Measurements from ENCODE around the gene AHI1.

Gene AHI1

DNA sequence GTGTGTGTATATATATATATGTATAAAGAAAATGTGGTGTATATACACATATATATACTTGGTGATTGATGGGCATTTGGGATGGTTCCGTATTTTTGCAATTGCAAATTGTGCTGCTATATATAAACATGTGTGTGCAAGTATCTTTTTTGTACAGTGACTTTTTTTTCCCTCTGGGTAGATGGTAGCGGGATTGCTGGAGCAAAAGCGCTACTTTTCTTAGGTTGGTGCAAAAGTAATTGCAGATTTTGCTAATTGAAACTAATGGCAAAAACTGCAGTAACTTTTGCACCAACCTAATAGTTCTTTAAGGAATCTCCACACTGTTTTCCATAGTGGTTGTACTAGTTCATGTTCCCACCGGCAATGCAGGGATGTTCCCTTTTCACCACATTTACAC, 135.4 kb downstream of the AHI1 start:
- ATAC-seq (ENCODE audit: insufficient read depth, low read depth) (no peak), DNase-seq (no peak)
- Histone ChIP-seq H3K4me1 (ENCODE audit: insufficient read depth, low read length) (peaks cover 13% of the 10 kb centered on the region; the same call in 1 of the 2 replicates), H3K27ac (ENCODE audit: low read length) (no peak overlapping the region), H3K4me3 (ENCODE audit: low read depth in 1 of 2, low read length in 2 of 2) (no peak overlapping the region), H2AFZ (ENCODE audit: low read depth, low read length) (no peak overlapping the region), H3K79me2 (ENCODE audit: insufficient read depth, low read length) (no peaks in the 10 kb centered on the region), H3K9me3 (ENCODE audit: insufficient read depth, low read length, severe bottlenecking) (peaks cover 13% of the 10 kb centered on the region), H3K9ac (ENCODE audit: low read depth, low read length) (no peak overlapping the region), H3K27me3 (ENCODE audit: insufficient read depth, low read length, poor library complexity) (no peaks in the 10 kb centered on the region), H3K36me3 (ENCODE audit: insufficient read depth, low read length) (no peaks in the 10 kb centered on the region), H3K4me2 (ENCODE audit: insufficient read depth, low read length) (no peak overlapping the region), H4K20me1 (ENCODE audit: insufficient read depth, low read length) (no peaks in the 10 kb centered on the region)
- TF ChIP-seq EZH2 (IDR thresholded peaks at IDR 0.05; ENCODE audit: borderline replicate concordance, low read depth, low read length, severe bottlenecking), result no peak
- TF ChIP-seq, protein P1, sequence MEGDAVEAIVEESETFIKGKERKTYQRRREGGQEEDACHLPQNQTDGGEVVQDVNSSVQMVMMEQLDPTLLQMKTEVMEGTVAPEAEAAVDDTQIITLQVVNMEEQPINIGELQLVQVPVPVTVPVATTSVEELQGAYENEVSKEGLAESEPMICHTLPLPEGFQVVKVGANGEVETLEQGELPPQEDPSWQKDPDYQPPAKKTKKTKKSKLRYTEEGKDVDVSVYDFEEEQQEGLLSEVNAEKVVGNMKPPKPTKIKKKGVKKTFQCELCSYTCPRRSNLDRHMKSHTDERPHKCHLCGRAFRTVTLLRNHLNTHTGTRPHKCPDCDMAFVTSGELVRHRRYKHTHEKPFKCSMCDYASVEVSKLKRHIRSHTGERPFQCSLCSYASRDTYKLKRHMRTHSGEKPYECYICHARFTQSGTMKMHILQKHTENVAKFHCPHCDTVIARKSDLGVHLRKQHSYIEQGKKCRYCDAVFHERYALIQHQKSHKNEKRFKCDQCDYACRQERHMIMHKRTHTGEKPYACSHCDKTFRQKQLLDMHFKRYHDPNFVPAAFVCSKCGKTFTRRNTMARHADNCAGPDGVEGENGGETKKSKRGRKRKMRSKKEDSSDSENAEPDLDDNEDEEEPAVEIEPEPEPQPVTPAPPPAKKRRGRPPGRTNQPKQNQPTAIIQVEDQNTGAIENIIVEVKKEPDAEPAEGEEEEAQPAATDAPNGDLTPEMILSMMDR (IDR thresholded peaks at IDR 0.05; ENCODE audit: borderline replicate concordance, extremely low read depth, low read length, poor library complexity, severe bottlenecking), result no peak

DNA sequence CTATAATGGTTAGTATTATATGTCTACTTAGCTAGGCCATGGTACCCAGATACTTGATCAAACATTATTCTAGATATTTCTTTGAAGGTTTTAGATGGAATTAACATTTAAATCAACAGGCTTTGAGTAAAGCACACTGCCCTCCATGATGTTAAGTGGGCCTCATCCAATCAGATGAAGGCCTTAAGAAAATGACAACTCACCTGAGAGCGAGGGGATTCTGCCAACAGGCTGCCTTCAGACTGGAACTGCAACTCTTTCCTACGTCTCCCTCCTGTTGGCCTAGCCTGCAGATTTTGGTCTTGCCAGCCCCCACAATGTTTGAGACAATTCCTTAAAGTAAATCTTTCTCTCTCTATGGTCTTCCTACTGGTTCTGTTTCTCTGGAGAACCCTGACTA, 137.3 kb downstream of the AHI1 start:
- H3K9me3 ChIP-seq (ENCODE audit: insufficient read depth, low read length, severe bottlenecking), result peaks cover 2% of the 10 kb centered on the region
- H3K4me2 ChIP-seq (ENCODE audit: insufficient read depth, low read length), result no peak overlapping the region
- H3K27me3 ChIP-seq (ENCODE audit: insufficient read depth, low read length, poor library complexity), result no peaks in the 10 kb centered on the region
- H3K36me3 ChIP-seq (ENCODE audit: insufficient read depth, low read length), result no peaks in the 10 kb centered on the region
- peaks cover 13% of the 10 kb centered on the region; the same call in 1 of the 2 replicates for H3K4me1 ChIP-seq (ENCODE audit: insufficient read depth, low read length)
- H3K4me3 ChIP-seq (ENCODE audit: low read depth in 1 of 2, low read length in 2 of 2), result no peak overlapping the region
- ATAC-seq (ENCODE audit: insufficient read depth, low read depth) (no peak), DNase-seq (no peak)
- no peaks in the 10 kb centered on the region for H4K20me1 ChIP-seq (ENCODE audit: insufficient read depth, low read length)
- no peak for TF ChIP-seq EZH2 (IDR thresholded peaks at IDR 0.05; ENCODE audit: borderline replicate concordance, low read depth, low read length, severe bottlenecking)
- TF ChIP-seq, protein P1 (IDR thresholded peaks at IDR 0.05; ENCODE audit: borderline replicate concordance, extremely low read depth, low read length, poor library complexity, severe bottlenecking), result no peak
- no peaks in the 10 kb centered on the region for H3K79me2 ChIP-seq (ENCODE audit: insufficient read depth, low read length)
- no peak overlapping the region for H2AFZ ChIP-seq (ENCODE audit: low read depth, low read length)
- H3K9ac ChIP-seq (ENCODE audit: low read depth, low read length), result no peak overlapping the region
- no peak overlapping the region for H3K27ac ChIP-seq (ENCODE audit: low read length)

DNA sequence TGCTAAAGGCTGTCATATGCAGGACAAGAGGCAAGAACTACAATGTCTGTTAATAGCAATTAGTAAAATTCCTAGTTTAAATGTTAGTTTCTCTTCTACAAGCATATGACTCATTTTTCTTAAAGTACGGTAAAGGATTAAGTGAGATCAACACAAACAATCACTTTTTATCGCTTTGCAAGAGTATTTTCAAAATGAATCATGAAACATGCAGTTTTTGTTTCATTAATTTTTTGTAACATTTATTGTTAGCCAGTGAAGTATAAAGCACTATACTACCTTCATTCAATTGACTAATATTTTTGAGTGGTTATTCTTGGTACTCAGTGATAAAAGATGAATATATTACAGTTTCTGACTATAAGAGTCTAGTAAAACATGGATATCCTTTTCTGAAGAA, 138.6 kb downstream of the AHI1 start:
- no peak overlapping the region for H3K4me2 ChIP-seq (ENCODE audit: insufficient read depth, low read length)

More for the DNA sequence above, 138.6 kb downstream of the AHI1 start:
- no peak for ATAC-seq (ENCODE audit: insufficient read depth, low read depth)
- Histone ChIP-seq H3K9me3 (ENCODE audit: insufficient read depth, low read length, severe bottlenecking) (no peaks in the 10 kb centered on the region), H3K79me2 (ENCODE audit: insufficient read depth, low read length) (no peaks in the 10 kb centered on the region), H3K4me1 (ENCODE audit: insufficient read depth, low read length) (peaks cover 13% of the 10 kb centered on the region; the same call in 1 of the 2 replicates), H3K36me3 (ENCODE audit: insufficient read depth, low read length) (no peaks in the 10 kb centered on the region), H3K27ac (ENCODE audit: low read length) (no peak overlapping the region), H2AFZ (ENCODE audit: low read depth, low read length) (no peak overlapping the region), H3K9ac (ENCODE audit: low read depth, low read length) (no peak overlapping the region), H3K27me3 (ENCODE audit: insufficient read depth, low read length, poor library complexity) (no peaks in the 10 kb centered on the region), H4K20me1 (ENCODE audit: insufficient read depth, low read length) (no peaks in the 10 kb centered on the region), H3K4me3 (ENCODE audit: low read depth in 1 of 2, low read length in 2 of 2) (no peak overlapping the region)
- TF ChIP-seq EZH2 (IDR thresholded peaks at IDR 0.05; ENCODE audit: borderline replicate concordance, low read depth, low read length, severe bottlenecking), result no peak
- TF ChIP-seq, protein P1 (IDR thresholded peaks at IDR 0.05; ENCODE audit: borderline replicate concordance, extremely low read depth, low read length, poor library complexity, severe bottlenecking), result no peak
- DNase-seq, result no peak
